ENCODE results near the gene LCK. TPM values are rescaled to one million over a fixed set of nuclear protein-coding genes. Genes with fewer than 3 reads are reported as not detected.

LCK gene
- total and polyA plus RNA-seq, 2 donors (not counting 3 experiments of a cell fraction or from before 2014, with no cell fraction given), result 0.06 TPM; not detected in 1

- Histone ChIP-seq H4K20me1 (replicated peaks; ENCODE audit: control insufficient read depth, extremely low read depth, insufficient read depth, low read length) (no peaks in the 10 kb centered on the region), H3K27me3 (ENCODE audit: control insufficient read depth in 2 of 2, insufficient read depth in 2 of 2, low read length in 2 of 2) (no peaks in the 10 kb centered on the region), H3K36me3 (ENCODE audit: control insufficient read depth in 2 of 2, extremely low read depth in 1 of 2, insufficient read depth in 2 of 2, low read length in 2 of 2) (peaks cover 0 to 6% of the 10 kb centered on the region in 2 experiments), H3K4me2 (ENCODE audit: insufficient read depth, low read length) (no peak overlapping the region), H3K27ac (ENCODE audit: insufficient read depth, low read depth, low read length) (no peak overlapping the region), H3K4me1 (ENCODE audit: control insufficient read depth, extremely low read depth, insufficient read depth, low read length) (peaks cover 32% of the 10 kb centered on the region), H3K9ac (replicated peaks; ENCODE audit: extremely low read depth, insufficient read depth, low read length) (no peak overlapping the region), H3K4me3 (replicated peaks in 1 of 3; ENCODE audit: insufficient read depth in 1 of 3, low read depth in 1 of 3, low read length in 3 of 3) (no peak overlapping the region), H2AFZ (ENCODE audit: low read depth, low read length) (no peak overlapping the region), H3K9me3 (replicated peaks; ENCODE audit: control insufficient read depth, insufficient read depth, low read length) (no peaks in the 10 kb centered on the region), H3K9me1 (replicated peaks; ENCODE audit: control insufficient read depth, extremely low read depth, insufficient read depth, low read length) (no peaks in the 10 kb centered on the region), H3K79me2 (ENCODE audit: control insufficient read depth, insufficient read depth, low read length) (no peaks in the 10 kb centered on the region)
- intact Hi-C loops (cut with micrococcal nuclease), result no loop called here
- FAIRE-seq, result no peak
- dilution Hi-C loops (cut with MboI; ENCODE audit: extremely low pct_ligation_motif_present, low sequenced_read_pairs), result no loop called here
- TF ChIP-seq EZH2 (IDR thresholded peaks at IDR 0.05; ENCODE audit: borderline replicate concordance, low read depth, low read length, severe bottlenecking), result no peak
- no peak for TF ChIP-seq POLR2AphosphoS5 (IDR thresholded peaks at IDR 0.05; ENCODE audit: insufficient read depth, low read depth, low read length)
- TF ChIP-seq MAX (IDR thresholded peaks at IDR 0.05; ENCODE audit: insufficient read depth, insufficient read length), result no peak
- TF ChIP-seq FOS (IDR thresholded peaks at IDR 0.05; ENCODE audit: borderline replicate concordance, insufficient read depth, low read length), result no peak
- no peak for TF ChIP-seq JUN (IDR thresholded peaks at IDR 0.05; ENCODE audit: borderline replicate concordance, insufficient read depth, insufficient read length, low read depth)
- TF ChIP-seq CTCF (IDR thresholded peaks at IDR 0.05; ENCODE audit: extremely low read depth in 1 of 2, insufficient read depth in 1 of 2, low read depth in 1 of 2, low read length in 2 of 2), result no peak
- TF ChIP-seq POLR2A (IDR thresholded peaks at IDR 0.05; ENCODE audit: low read depth, low read length), result no peak
- no peak for TF ChIP-seq MYC (IDR thresholded peaks at IDR 0.05; ENCODE audit: low read depth, low read length)
- TF ChIP-seq GATA2 (IDR thresholded peaks at IDR 0.05; ENCODE audit: insufficient read depth, insufficient read length, low read depth, low read length), result no peak
- POLR2A ChIA-PET, result interaction anchor here (2.6 kb wide), 1 partner anchor 11 kb away, joined by 9 read pairs; no protein-coding TSS in a partner anchor
- no peak for DNase-seq (ENCODE audit: low read depth, low spot score)
- CTCF ChIA-PET, result interaction anchor here (1.0 to 8.4 kb wide), 8 partner anchors 10 to 123 kb away, joined by 3 to 73 read pairs (median 8); partner anchors contain the start of genes FAM167B, FAM229A, LCK and TSSK3
- TSS peak; percentile 5 for BruUV-seq (replicated peaks)
Observed at GRCh38 chr1:32239337-32239736, 11.7 kb upstream of the LCK start.
